Superior temporal gyrus (tissue), 1 donor: ENCODE data around the gene PALB2.

ENCODE experiments used
- DNase-seq: peaks from one replicate; pipeline ENCODE4 v3.0.0-alpha.2; 2016; ENCODE audit errors: extremely low spot score

The PALB2 gene

GRCh38 chr16:23640931-23641765, at the start of gene PALB2, which contains the start of gene DCTN5:
Gene PALB2 (minus strand): TSS chr16:23641310. CDS start chr16:23641157, 153 bp downstream.
Gene DCTN5 (plus strand): TSS chr16:23641466. CDS start chr16:23641543, 77 bp downstream.
- DNase-seq = peak; percentile 97

GRCh38 chr16:23689442-23690187, 48.5 kb upstream of the PALB2 start:
- DNase-seq = no peak

- no peak for DNase-seq
Measured at GRCh38 chr16:23687034-23687808, 46.1 kb upstream of the PALB2 start.

GRCh38 chr16:23683487-23683886, 42.4 kb upstream of the PALB2 start:
- DNase-seq = no peak

GRCh38 chr16:23682181-23682580, 41.1 kb upstream of the PALB2 start:
- DNase-seq = no peak

DNA sequence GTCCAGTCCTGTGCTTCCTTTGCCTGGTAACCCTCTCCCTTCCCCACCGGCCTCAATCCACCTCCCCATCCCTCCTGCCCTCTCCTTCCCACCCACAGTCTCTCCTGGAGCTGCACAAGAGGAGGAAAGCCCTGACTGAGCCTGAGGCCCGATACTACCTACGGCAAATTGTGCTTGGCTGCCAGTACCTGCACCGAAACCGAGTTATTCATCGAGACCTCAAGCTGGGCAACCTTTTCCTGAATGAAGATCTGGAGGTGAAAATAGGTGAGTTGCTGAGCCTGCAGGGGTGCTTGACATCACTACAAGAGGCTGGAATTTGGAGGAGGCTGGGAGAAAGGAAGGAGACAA, 38.9 kb upstream of the PALB2 start:
- no peak for DNase-seq

DNA sequence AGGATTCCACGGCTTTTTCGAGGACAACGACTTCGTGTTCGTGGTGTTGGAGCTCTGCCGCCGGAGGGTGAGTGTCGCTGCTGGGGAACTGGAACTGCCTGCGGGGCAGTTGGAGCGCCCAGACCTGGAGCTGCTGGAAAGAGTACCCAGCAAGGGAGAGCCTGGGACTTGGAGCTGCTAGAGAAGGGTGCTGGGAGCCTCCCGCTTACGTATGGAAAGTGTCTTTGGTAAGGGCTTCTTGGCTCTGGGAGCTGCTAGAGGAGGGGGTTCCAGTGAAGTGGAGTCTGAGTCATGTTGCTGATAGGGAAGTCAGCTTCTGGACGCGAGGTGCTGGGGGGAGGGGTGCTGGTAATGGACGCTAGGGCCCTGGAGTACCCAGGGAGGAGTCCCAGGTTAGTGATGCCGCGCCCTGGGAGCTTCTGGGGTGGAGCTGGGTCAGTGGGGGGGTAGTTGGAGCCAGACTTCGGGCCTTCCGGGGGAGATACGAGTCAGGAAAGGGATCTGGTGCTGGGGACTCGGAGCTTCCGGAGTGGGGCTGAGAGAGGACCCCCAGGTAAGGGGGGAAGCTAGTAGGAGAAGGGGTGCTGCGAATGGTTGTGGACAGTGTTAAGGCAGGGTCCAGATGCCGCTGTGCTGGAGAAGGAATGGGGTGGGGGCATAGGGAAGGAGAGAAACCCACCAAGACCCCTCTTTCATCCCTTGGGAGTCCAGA, 38.3 kb upstream of the PALB2 start:
- DNase-seq = no peak

DNA sequence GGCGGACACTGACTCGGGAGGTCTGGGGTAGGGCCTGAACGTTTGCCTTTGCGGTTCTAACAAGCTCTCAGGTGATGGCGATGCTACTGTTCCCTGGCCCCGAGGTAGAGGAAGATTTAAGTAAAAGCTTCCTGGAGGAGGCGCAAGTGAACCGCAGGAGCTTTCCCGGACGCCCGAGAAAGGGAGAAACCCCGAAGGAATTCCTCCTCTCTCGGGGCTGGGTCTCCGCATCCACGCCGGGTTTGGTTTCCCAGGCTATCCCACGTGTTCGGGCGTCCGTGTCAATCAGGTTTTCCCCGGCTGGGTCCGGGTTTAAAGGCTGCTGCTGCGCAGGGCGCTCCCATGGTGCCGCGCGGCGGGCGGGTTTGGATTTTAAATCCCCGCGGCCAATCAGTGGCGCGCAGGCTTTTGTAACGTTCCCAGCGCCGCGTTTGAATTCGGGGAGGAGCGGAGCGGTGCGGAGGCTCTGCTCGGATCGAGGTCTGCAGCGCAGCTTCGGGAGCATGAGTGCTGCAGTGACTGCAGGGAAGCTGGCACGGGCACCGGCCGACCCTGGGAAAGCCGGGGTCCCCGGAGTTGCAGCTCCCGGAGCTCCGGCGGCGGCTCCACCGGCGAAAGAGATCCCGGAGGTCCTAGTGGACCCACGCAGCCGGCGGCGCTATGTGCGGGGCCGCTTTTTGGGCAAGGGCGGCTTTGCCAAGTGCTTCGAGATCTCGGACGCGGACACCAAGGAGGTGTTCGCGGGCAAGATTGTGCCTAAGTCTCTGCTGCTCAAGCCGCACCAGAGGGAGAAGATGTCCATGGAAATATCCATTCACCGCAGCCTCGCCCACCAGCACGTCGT, 37.5 kb upstream of the PALB2 start, which contains the start of gene PLK1:
PLK1 (plus strand) TSS at position 460 of the 844 bp plus-strand sequence; CDS start at position 504, 44 bp downstream.
- peak; percentile 81 for DNase-seq

GRCh38 chr16:23676924-23677480, 35.9 kb upstream of the PALB2 start:
- DNase-seq = peak; percentile 22

- DNase-seq = no peak
Measured at GRCh38 chr16:23673971-23674614, 33.0 kb upstream of the PALB2 start.

DNA sequence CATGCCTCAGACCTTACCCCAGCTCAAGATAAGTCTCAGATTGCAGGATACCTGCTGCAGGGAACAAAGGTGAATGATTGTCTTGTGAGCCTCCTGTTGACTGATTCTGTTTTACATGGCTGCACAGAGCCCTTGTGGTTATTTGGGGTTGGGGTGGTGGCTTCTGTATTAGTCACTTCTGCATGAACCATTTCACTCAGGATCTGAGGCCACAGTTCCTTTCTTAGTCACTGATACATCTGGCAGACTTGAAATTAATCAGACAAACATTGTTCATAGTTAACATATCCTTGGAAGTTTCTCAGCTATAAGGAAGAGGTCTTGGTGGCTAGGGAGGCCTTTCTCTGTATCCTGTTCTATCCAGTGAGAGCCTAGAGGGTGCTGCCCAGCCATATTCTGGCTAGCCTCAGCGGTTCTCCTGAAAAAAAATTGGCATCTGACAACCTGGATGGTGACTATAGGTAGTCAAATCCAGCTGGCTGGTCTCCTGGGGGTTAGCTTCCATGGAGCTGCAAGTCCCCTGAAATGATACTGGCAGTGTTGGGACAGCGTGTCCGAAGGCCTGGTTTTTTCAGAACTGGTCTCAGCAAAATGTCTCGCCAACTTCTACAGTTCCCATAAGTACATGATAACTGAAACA, 29.1 kb upstream of the PALB2 start:
- no peak for DNase-seq

DNA sequence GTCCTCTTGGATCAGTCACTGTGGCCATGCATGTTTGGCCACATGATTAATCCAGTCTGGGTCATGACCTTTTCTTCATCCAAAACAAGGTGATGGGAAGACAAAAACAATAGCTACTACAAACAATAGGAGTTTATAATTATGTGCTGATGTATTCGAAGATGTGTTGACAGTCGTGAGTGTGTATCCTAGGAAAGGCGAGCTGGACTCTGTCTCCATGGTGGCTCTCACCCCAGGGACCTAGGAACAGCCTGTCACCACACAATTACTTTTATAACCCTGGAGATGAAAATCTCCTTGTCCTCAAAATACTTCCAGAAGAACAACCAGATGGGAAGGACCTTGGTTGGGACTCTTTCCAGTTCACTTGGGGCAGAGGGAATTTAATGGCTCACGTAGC, 27.8 kb upstream of the PALB2 start:
- DNase-seq = no peak

GRCh38 chr16:23668225-23668624, 27.1 kb upstream of the PALB2 start:
- no peak for DNase-seq

DNA sequence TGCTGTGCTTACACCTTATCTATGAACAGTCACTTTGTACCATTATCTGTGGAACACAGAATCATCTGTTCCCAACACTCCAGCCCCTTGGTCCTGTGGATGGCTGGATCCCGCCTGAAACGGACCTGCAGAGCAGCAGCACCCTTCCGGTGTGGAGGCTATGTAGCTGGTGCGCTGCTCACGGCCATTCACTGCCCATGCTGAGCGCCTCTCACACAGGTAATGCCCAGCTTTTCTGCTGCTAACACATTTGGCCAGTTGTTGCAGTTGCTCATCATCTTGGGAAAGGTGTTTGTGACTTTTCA, 26.2 kb upstream of the PALB2 start:
- no peak for DNase-seq

DNA sequence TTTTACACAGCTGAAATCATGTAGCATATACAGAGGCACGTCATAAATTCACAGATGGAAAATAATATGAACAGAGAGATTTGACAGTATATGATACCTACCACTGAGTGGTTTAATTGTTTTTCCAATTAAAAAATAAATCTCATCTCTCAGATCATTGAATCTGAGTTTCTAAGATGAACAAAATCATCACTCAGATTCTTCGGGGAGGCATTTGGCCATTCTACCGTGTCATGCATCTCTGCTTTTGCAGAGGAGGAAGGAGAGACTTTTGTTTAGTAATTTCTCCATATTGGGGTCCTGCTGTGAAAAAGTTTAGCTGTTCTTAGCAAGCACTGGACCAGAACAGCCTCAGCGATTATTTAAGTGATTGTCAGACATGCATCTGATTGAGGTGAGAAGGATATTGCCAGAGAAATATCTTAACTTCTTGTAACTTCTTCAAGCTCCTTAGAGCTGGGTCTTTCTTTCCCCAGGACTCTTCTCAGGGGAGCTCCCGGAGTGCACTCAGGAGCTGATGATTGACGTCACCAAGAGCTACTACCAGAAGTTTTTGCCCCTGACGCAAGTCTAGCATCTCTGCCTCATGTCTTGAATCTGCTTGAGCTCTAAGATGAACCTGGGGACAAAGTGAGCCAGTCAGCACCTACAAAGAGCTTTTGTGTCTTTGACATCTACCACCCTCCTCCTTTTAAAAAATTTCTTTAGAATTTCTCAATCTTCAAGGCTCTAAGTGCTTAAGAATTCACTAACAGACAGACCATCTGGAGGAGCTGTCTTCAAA, 25.7 kb upstream of the PALB2 start:
- DNase-seq = no peak

GRCh38 chr16:23663918-23664317, 22.8 kb upstream of the PALB2 start:
- DNase-seq = no peak

- DNase-seq = no peak
Measured at GRCh38 chr16:23651943-23652468, 10.9 kb upstream of the PALB2 start.

GRCh38 chr16:23650674-23651416, 9.7 kb upstream of the PALB2 start:
- no peak for DNase-seq
